Left ventricle myocardium inferior (tissue), 1 donor: Measurements from ENCODE around the gene TNK2. TPM values are rescaled to one million over a fixed set of nuclear protein-coding genes. Genes with fewer than 3 reads are reported as not detected.
"Not testable (repeated sequence)": the region's sequence is repeated elsewhere in the genome, so short reads cannot be mapped to it uniquely, and the experiment has no call there.

ENCODE experiments used
- DNase-seq: peaks from one replicate; pipeline ENCODE4 v3.0.0-alpha.2; 2020
- H3K27ac ChIP-seq: fragments of 200-600 bp; replicated peaks from 2 replicates; pipeline ENCODE4 v1.8.0; 2021
- H3K27me3 ChIP-seq: fragments of 200-600 bp; 2 replicates; pipeline ENCODE4 v1.8.0; 2021; ENCODE audit warnings: low read depth
- H3K36me3 ChIP-seq: fragments of 200-600 bp; 2 replicates; pipeline ENCODE4 v1.8.0; 2021
- H3K4me1 ChIP-seq: fragments of 200-600 bp; 2 replicates; pipeline ENCODE4 v1.8.0; 2021
- H3K4me3 ChIP-seq: fragments of 200-600 bp; 2 replicates; pipeline ENCODE4 v1.8.0; 2021; ENCODE audit warnings: mild to moderate bottlenecking, moderate library complexity
- H3K9me3 ChIP-seq: fragments of 200-600 bp; replicated peaks from 2 replicates; pipeline ENCODE4 v1.8.0; 2021
- CTCF ChIP-seq: fragments of 200-600 bp; IDR thresholded peaks from 2 replicates; pipeline ENCODE4 v1.8.0; 2021; ENCODE audit warnings: antibody characterized with exemption, mild to moderate bottlenecking, borderline replicate concordance
- intact Hi-C: fragments of 100-400 bp; cut with micrococcal nuclease; formaldehyde crosslinking; loops from one replicate; pipeline ENCODE4 v1.11.0; 2022
- total RNA-seq: library from RNA; stranded (reverse); fragmentation: NEBNext Ultra II Directional; extraction: Animal tissue kit (Norgen Biotek cat#: 25700); gene quantifications from one replicate; pipeline ENCODE4 v1.2.1, GENCODE V29; 2021
- donor health status: DM: no; HTN: yes; CAD: no; lungs with severe emphysema.

Gene TNK2
- total RNA-seq, 1 donor from 2014 or later: 33.2 TPM

DNA sequence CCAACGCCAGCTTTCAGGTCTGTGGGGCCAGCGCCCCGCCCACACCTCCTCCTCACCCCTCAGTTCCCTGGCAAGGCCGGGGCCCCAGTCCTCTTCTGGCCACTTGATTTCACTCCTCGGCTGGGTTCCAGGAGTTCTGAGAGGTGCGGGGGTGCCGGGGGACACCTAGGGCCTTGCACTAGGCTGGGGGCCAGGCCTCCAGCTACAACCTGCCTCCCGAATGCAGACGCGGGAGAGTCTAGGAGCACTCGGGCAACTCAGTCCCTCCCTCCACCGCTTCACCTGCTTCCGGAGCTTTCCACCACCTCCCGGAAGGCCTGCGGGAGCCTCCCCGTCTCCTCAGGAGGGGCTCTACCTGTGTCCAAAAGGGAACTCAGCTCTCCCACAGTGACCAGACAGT, 35.6 kb downstream of the TNK2 start:
- Histone ChIP-seq H3K36me3 (peaks cover 45% of the 10 kb centered on the region), H3K9me3 (no peaks in the 10 kb centered on the region), H3K27ac (no peak overlapping the region), H3K27me3 (no peaks in the 10 kb centered on the region), H3K4me3 (no peak overlapping the region), H3K4me1 (no peaks in the 10 kb centered on the region)
- intact Hi-C loops: no loop called here
- DNase-seq: no peak
- no peak for TF ChIP-seq CTCF

DNA sequence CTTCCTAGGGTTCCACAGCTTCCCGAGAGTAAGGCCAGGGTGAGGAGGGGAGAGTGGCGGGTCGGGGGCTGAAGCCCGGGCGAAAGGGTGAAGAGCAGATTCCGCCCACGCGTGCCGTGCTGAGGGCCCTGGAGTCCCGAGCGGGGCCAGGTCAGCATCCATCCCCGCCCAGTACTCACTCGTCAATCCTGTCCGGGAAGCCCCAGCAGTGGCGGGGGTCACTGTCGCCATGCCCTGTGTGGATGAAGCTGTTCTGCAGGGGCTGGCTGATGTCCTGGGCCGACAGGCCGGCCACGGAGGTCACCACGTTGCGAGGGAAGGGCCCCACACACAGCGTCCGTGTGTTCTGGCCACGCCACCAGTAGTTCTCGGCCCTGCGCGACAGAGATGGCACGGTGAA, 36.3 kb downstream of the TNK2 start:
- DNase-seq: no peak
- no peaks in the 10 kb centered on the region for H3K9me3 ChIP-seq
- H3K4me3 ChIP-seq: no peak overlapping the region
- intact Hi-C loops: no loop called here
- no peak for TF ChIP-seq CTCF
- no peaks in the 10 kb centered on the region for H3K27me3 ChIP-seq
- no peak overlapping the region for H3K27ac ChIP-seq
- H3K36me3 ChIP-seq: peaks cover 45% of the 10 kb centered on the region
- no peaks in the 10 kb centered on the region for H3K4me1 ChIP-seq

DNA sequence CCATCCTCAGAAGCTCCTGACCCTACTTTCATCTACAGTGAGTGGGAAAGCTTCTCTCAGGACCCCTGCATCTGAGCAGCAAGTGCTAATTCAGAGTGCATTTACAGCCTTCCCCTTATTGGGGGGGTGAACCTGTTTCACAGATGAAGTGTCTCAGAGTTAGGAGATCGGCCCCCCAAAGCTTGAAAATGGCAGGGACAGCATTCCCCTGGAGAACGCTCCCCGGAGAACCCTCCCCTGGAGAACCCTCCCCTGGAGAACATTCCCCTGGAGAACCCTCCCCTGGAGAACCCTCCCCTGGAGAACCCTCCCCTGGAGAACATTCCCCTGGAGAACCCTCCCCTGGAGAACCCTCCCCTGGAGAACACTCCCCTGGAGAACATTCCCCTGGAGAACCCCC, 36.7 kb downstream of the TNK2 start:
- H3K27ac ChIP-seq, H3K27me3 ChIP-seq, H3K9me3 ChIP-seq, H3K4me3 ChIP-seq, DNase-seq, intact Hi-C loops, H3K4me1 ChIP-seq: not testable (repeated sequence)
- H3K36me3 ChIP-seq: peaks cover 48% of the 10 kb centered on the region

DNA sequence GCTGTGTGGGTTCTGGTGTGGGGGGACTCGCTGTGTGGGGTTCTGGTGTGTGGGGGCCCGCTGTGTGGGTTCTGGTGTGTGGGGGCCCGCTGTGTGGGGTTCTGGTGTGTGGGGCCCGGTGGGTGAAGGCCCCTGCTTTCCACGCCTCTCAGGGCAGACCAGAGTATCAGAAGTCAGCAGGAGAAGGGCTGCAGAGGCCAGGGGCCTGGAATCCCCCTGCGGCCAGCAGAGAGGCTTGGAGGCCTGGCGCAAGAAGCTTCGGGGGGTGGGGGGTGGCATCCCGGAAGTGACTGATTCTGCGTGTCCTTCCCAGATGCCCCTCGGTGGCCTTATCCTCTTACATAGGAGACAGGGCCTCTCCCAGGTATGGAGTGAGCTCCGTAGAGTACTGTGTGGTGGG, 37.4 kb downstream of the TNK2 start:
- no peak for TF ChIP-seq CTCF
- intact Hi-C loops: no loop called here
- DNase-seq: no peak

DNA sequence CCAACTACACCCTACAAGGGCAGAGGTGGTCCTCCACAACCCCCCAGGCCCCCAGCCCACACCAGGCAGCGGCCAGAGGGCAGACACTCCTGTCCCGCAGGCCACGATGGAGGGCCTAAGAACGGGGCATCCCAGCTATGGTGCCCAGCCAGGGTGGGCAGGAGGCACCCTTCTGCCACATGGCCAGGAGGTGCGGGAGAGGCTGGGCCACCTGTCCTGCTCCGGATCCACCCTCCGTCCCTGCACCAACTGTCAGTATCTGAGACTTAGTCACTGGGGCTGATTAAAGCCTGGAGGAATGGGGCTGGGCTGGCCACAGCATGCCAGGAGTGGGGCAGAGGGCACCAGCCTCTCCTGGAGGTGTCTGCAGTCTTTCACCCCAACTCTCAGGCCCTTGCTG, 37.9 kb downstream of the TNK2 start:
- no peaks in the 10 kb centered on the region for H3K9me3 ChIP-seq
- no peaks in the 10 kb centered on the region for H3K27me3 ChIP-seq
- no peaks in the 10 kb centered on the region for H3K4me1 ChIP-seq
- no peak for DNase-seq
- TF ChIP-seq CTCF: no peak
- no peak overlapping the region for H3K27ac ChIP-seq
- H3K36me3 ChIP-seq: peaks cover 45% of the 10 kb centered on the region
- H3K4me3 ChIP-seq: no peak overlapping the region
- intact Hi-C loops: no loop called here

More for the DNA sequence above, 37.4 kb downstream of the TNK2 start:
- Histone ChIP-seq H3K4me3 (no peak overlapping the region), H3K9me3 (no peaks in the 10 kb centered on the region), H3K27ac (no peak overlapping the region), H3K36me3 (peaks cover 45% of the 10 kb centered on the region), H3K27me3 (no peaks in the 10 kb centered on the region), H3K4me1 (no peaks in the 10 kb centered on the region)

DNA sequence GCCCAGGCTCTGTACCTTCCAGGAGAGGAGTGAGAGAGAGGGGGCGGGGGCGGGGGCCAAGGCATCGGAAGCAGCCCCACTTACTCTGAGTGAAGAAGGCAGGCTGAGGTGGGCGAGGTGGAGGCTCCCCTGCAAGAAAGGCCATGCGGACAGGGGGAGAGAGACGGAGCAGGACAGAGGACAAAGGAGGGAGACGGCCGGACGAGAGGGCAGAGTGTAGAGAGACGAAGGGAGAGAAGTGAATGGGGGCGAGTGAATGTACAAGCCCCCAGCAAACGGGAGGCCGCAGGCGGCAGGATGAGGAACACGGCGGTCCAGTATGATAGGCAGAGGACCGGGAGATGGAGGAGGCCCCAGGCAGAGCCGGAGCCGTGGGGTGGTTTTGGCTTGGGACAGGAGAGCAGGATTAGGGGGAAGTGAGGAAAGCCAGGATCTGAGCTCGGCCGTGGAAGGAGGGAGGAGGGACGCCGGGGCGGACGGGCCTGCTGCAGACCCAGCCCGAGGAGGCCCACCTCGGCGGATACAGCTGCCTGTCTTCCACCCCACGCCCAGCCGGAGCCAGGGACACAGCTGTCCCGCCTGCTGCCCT, 38.8 kb downstream of the TNK2 start:
- H3K36me3 ChIP-seq: peaks cover 45% of the 10 kb centered on the region
- intact Hi-C loops: no loop called here
- no peak overlapping the region for H3K4me3 ChIP-seq

More for the DNA sequence above, 38.8 kb downstream of the TNK2 start:
- H3K9me3 ChIP-seq: no peaks in the 10 kb centered on the region
- H3K27ac ChIP-seq: no peak overlapping the region
- DNase-seq: no peak
- TF ChIP-seq CTCF: no peak
- no peaks in the 10 kb centered on the region for H3K4me1 ChIP-seq
- no peaks in the 10 kb centered on the region for H3K27me3 ChIP-seq
